GM23338 (cell line): Measurements from ENCODE around the gene TNS3. TPM values are rescaled to one million over a fixed set of nuclear protein-coding genes. Genes with fewer than 3 reads are reported as not detected.

Source experiments
- ATAC-seq: fragments of 200-7000 bp; cut with Tn5 transposase; 3 replicates; pipeline ENCODE4 v1.9.1; 2020
- DNase-seq: peaks from one replicate; pipeline ENCODE4 v3.0.0-alpha.2; 2015; ENCODE audit warnings: low spot score
- H2AFZ ChIP-seq: fragments of 200-600 bp; sonication (generic); 2 replicates; pipeline ENCODE4 v1.8.0; 2016; ENCODE audit warnings: antibody characterized with exemption, mild to moderate bottlenecking, moderate library complexity
- H3F3A ChIP-seq: fragments of 200-600 bp; sonication (generic); replicated peaks from 2 replicates; pipeline ENCODE4 v1.8.0; 2017; ENCODE audit warnings: antibody characterized with exemption, mixed run types, low read depth
- H3K27ac ChIP-seq: fragments of 200-600 bp; sonication (generic); 2 replicates; pipeline ENCODE4 v1.6.1; 2016; ENCODE audit warnings: low read depth
- H3K27me3 ChIP-seq: fragments of 200-600 bp; sonication (generic); 2 replicates; pipeline ENCODE4 v1.8.0; 2016; ENCODE audit warnings: mild to moderate bottlenecking, mixed run types, moderate library complexity; ENCODE audit not compliant: insufficient read depth
- H3K36me3 ChIP-seq: fragments of 200-600 bp; sonication (generic); 2 replicates; pipeline ENCODE4 v1.8.0; 2016; ENCODE audit warnings: mild to moderate bottlenecking; ENCODE audit not compliant: insufficient read depth
- H3K4me1 ChIP-seq: fragments of 200-600 bp; sonication (generic); 2 replicates; pipeline ENCODE4 v1.8.0; 2016; ENCODE audit warnings: mild to moderate bottlenecking, moderate library complexity; ENCODE audit not compliant: insufficient read depth
- H3K4me2 ChIP-seq: fragments of 200-600 bp; sonication (generic); 2 replicates; pipeline ENCODE4 v1.7.1; 2017; ENCODE audit warnings: mixed run types
- H3K4me3 ChIP-seq: fragments of 200-600 bp; sonication (generic); 2 replicates; pipeline ENCODE4 v1.6.1; 2016; ENCODE audit warnings: mixed run types
- H3K79me2 ChIP-seq: fragments of 200-600 bp; sonication (generic); replicated peaks from 2 replicates; pipeline ENCODE4 v1.8.0; 2017; ENCODE audit warnings: mild to moderate bottlenecking; ENCODE audit not compliant: insufficient read depth
- H3K9me2 ChIP-seq: fragments of 200-600 bp; sonication (generic); 2 replicates; pipeline ENCODE4 v1.8.0; 2017; ENCODE audit not compliant: insufficient read depth
- H4K20me1 ChIP-seq: fragments of 200-600 bp; sonication (generic); replicated peaks from 2 replicates; pipeline ENCODE4 v1.8.0; 2017; ENCODE audit warnings: mild to moderate bottlenecking; ENCODE audit not compliant: insufficient read depth
- H3K27ac Mint-ChIP-seq: 2 replicates; pipeline ENCODE4 v1.8.0; 2020; ENCODE audit warnings: inconsistent platforms, mild to moderate bottlenecking, moderate library complexity, mixed read lengths
- H3K27me3 Mint-ChIP-seq: 3 replicates; pipeline ENCODE4 v1.8.0; 2022; ENCODE audit warnings: low read depth, mild to moderate bottlenecking, moderate library complexity, mixed read lengths, inconsistent platforms; ENCODE audit not compliant: insufficient read depth, poor library complexity
- H3K36me3 Mint-ChIP-seq: 3 replicates; pipeline ENCODE4 v1.8.0; 2021; ENCODE audit warnings: low read depth, mild to moderate bottlenecking, inconsistent platforms, moderate library complexity, mixed read lengths
- H3K4me1 Mint-ChIP-seq: 3 replicates; pipeline ENCODE4 v1.8.0; 2020; ENCODE audit warnings: mild to moderate bottlenecking, inconsistent platforms, mixed read lengths
- H3K4me3 Mint-ChIP-seq: 3 replicates; pipeline ENCODE4 v1.8.0; 2021; ENCODE audit warnings: moderate library complexity, mild to moderate bottlenecking, inconsistent platforms, mixed read lengths
- H3K9me3 Mint-ChIP-seq: 3 replicates; pipeline ENCODE4 v1.8.0; 2020; ENCODE audit warnings: moderate library complexity, mild to moderate bottlenecking, inconsistent platforms, mixed read lengths
- CTCF ChIP-seq, 2 experiments: fragments of 200-600 bp in 1 of 2; sonication (generic) in 1 of 2; conservative IDR thresholded peaks; 2 replicates each; pipeline versions ENCODE4 v1.5.1 to v1.6.1; 2016 to 2017; ENCODE audit warnings: antibody characterized with exemption in 2 of 2, low read depth in 2 of 2, mild to moderate bottlenecking in 2 of 2, moderate library complexity in 1 of 2
- EZH2 ChIP-seq: fragments of 200-600 bp; sonication (generic); IDR thresholded peaks from one replicate; pipeline ENCODE4 v1.8.0; 2017; ENCODE audit warnings: antibody characterized with exemption, mild to moderate bottlenecking, low read depth; ENCODE audit not compliant: unreplicated experiment
- ZNF462 ChIP-seq: fragments of 250-450 bp; sonication (Bioruptor Pico); IDR thresholded peaks from 2 replicates; pipeline ENCODE4 v1.5.0; 2020; ENCODE audit warnings: mild to moderate bottlenecking, moderate library complexity
- polyA plus RNA-seq: library from polyadenylated mRNA; unstranded; fragments of >200 nt; fragmentation: Nextera tagmentation; extraction: Ambion mirVana; gene quantifications from 2 replicates; pipeline ENCODE4 v1.2.1, GENCODE V29; 2016
- total RNA-seq: library from RNA; depleted of rRNA; stranded (reverse); fragments of >200 nt; shearing (Covaris generic); gene quantifications from 2 replicates; pipeline ENCODE4 v1.2.3, GENCODE V29; 2014

Gene TNS3
- total and polyA plus RNA-seq, 2 experiments from 2014 or later: 6.2 to 28.7 TPM

- Mint-ChIP-seq H3K9me3 (no peaks in the 10 kb centered on the region), H3K36me3 (no peaks in the 10 kb centered on the region), H3K27ac (peak overlapping the region; percentile 51; the same call in 1 of the 2 replicates), H3K27me3 (peaks cover 2% of the 10 kb centered on the region), H3K4me1 (peaks cover 78% of the 10 kb centered on the region), H3K4me3 (no peak overlapping the region; the same call in 2 of the 3 replicates)
- H3K36me3 ChIP-seq: no peaks in the 10 kb centered on the region
- H3K9me2 ChIP-seq: no peaks in the 10 kb centered on the region; the same call in 1 of the 2 replicates
- DNase-seq (no peak), ATAC-seq (no peak)
- 0 out of 2 replicates have a peak, but pooled peaks cover 7% of the 10 kb centered on the region for H3F3A ChIP-seq
- no peaks in the 10 kb centered on the region for H3K27me3 ChIP-seq
- H4K20me1 ChIP-seq: no peaks in the 10 kb centered on the region
- H3K27ac ChIP-seq: no peak overlapping the region
- H2AFZ ChIP-seq: no peak overlapping the region
- peaks cover 6% of the 10 kb centered on the region; the same call in 1 of the 2 replicates for H3K79me2 ChIP-seq
- peaks cover 49% of the 10 kb centered on the region for H3K4me1 ChIP-seq
- no peak for TF ChIP-seq CTCF (conservative IDR thresholded peaks at IDR 0.05; ENCODE audit: low read depth in 2 of 2)
- TF ChIP-seq ZNF462 (CRISPR knock-in tag): no peak
- no peak for TF ChIP-seq EZH2
- no peak overlapping the region for H3K4me2 ChIP-seq
- H3K4me3 ChIP-seq: no peak overlapping the region
These were observed 251.9 kb downstream of the TNS3 start for GRCh38 chr7:47330026-47330425.
